Hematopoietic multipotent progenitor cell treated with erythropoietin and hydrocortisone succinate and interleukin-3 and kit ligand, for 15 days (in vitro differentiated cells): ENCODE measurements around the gene SLC25A3.
"Not testable (repeated sequence)": the region's sequence is repeated elsewhere in the genome, so short reads cannot be mapped to it uniquely, and the experiment has no call there.

ENCODE experiments used
- DNase-seq: peaks from one replicate; pipeline ENCODE4 v3.0.0-alpha.2; 2015; ENCODE audit warnings: low spot score

The SLC25A3 gene

GRCh38 chr12:98593351-98594049, at the start of gene SLC25A3:
SLC25A3 (plus strand) TSS chr12:98593686; CDS start chr12:98593979, 293 bp downstream.
- DNase-seq, result peak; percentile 97

DNA sequence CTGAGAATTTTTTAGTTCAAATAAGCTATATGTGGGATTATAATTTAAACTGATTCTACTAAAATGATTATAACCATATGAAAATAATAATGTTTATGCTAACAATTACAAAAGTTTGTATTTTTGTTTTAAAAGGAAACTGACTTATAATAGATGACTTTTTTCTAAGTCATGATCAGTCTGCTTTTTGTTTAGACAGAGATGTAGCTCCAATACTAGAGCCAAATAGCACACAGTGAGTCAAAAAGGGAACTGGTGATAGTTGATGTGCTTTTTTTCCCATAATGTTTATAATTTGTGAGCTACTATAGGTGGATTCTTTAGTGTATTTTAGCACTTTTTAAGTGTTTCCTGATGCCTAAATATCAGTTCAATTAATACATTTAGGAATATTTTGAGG, 49.8 kb upstream of the SLC25A3 start:
- DNase-seq, result no peak

DNA sequence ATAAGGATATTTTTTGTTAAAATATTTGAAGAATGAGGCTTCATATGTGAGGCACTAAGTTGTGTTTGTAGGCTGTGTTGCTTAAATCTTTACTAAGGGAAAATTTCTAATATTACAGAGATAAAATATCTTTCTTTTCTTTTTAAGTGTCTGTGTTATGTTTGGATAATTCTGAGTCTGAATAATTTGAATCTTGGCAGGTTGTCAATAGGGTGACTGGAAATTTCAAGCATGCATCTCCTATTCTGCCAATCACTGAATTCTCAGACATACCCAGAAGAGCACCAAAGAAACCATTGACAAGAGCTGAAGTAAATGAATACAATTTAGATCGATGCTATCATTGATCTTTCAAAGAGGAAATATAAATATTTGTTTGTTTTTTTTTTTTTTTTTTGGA, 48.7 kb upstream of the SLC25A3 start:
- no peak for DNase-seq

DNA sequence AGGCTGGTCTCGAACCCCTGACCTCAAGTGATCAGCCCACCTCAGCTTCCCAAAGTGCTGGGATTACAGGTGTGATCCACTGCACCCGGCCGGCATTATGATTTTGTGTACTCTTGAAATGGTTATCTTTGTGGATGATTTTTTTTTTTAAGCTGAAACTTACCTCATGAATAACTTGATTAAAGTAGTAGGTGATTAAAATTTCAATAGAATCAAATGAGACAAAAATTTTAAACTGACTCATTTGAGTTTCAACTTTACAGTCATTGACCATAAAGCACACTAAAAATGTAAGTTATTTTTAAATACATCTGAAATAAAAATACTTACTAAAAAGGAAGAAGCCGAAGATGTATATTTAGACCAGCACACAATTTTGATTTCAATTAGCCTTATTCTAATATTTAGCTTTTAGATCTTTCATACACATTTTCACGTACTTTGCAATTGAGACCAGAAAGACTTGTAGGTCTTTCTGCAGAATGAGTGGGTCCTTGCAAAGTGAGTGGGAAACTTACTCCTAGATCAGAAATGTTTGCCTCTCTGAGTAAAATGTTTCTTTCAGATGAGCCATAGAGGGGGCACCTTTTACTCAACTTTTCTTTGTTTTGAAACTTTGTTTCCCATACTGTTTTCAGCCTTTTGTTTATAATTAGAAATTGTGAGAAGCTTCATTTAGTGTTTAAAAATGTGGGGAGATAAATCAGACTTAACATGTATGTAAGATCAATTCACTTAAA, 43.9 kb upstream of the SLC25A3 start:
- no peak for DNase-seq

DNA sequence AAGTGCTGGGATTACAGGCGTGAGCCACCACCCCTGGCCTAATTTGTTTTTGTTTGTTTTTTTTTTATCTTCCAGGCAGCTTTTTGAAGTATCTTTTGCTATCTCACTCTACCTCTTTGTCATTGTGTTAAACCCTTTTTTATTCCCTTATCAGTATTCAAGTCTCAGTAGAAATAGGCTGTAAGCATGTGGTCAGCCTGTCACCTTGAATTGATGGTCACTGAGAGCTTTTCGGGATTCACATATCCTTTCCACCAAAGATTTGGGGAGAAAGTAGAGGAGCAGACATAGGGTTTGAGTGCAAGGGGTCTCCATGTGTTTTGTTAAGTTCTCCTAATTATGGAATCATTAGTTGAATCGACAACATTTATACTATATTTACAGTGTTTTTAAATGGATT, 41.7 kb upstream of the SLC25A3 start:
- DNase-seq, result no peak

GRCh38 chr12:98558097-98558496, 35.4 kb upstream of the SLC25A3 start:
- not testable (repeated sequence) for DNase-seq

DNA sequence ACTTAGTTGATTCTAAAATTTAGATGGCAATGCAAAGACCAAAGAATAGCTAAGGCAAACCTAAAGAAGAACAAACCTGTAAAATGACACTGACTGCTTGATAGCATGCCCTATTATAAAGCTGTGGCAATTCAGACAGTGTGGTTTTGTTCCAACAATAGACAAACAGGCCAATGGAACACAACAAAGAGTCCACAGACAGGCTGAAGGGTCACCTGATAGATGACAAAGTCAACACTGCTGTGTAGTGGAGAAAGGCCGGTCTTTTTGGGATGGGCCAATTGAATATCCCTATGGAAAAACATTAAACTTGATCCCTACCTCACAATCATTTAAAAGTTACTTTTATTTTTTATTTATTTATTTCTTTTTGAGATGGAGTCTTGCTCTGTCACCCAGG, 33.8 kb upstream of the SLC25A3 start:
- no peak for DNase-seq

GRCh38 chr12:98561846-98562245, 31.6 kb upstream of the SLC25A3 start:
- no peak for DNase-seq

GRCh38 chr12:98572010-98572409, 21.5 kb upstream of the SLC25A3 start:
- DNase-seq, result no peak

GRCh38 chr12:98574110-98574509, 19.4 kb upstream of the SLC25A3 start:
- no peak for DNase-seq

DNA sequence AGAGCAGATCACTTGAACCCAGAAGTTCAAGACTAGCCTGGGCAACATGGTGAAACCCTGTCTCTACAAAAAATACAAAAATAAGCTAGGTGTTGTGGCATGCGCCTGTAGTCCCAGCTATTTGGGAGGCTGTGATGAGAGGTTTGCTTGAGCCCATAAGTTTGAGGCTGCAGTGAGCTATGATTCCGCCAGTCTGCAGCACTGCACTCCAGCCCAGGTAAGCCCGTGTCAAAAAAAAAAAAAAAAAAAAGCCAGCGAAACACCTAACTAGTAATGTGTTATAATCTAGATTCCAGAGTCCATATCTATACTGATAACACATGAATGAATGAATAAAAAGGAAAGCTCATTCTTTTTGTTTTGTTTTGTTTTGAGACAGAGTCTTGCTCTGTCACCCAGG, 18.5 kb upstream of the SLC25A3 start:
- no peak for DNase-seq

DNA sequence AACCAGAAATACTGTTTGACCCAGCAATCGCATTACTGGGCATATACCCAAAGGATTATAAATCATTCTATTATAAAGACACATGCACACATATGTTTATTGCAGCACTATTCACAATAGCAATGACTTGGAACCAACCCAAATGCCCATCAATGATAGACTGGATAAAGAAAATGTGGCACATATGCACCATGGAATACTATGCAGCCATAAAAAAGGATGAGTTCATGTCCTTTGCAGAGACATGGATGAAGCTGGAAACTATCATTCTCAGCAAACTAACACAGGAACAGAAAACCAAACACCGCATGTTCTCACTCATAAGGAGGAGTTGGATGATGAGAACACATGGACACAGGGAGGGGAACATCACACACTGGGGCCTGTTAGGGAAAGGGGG, 16.7 kb upstream of the SLC25A3 start:
- not testable (repeated sequence) for DNase-seq

- DNase-seq, result no peak
Observed at GRCh38 chr12:98578392-98578791, 15.1 kb upstream of the SLC25A3 start.

- no peak for DNase-seq
Observed at GRCh38 chr12:98578821-98579220, 14.7 kb upstream of the SLC25A3 start.

DNA sequence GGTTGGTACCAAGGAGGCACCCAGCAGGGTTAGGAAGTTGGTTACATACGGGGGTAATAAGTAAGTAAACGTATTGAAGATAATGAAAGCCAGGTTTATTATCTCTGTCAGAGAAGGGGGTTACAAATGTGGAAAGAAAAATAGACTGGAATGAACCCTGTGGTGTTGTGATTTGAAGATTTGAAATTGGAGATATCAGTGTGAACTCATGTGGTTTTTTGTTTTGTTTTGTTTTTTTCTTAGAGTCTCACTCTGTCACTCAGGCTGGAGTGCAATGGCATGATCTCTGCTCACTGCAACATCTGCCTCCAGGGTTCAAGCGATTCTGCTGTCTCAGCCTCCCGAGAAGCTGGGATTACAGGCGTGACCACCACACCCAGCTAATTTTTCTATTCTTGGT, 14.1 kb upstream of the SLC25A3 start:
- no peak for DNase-seq

DNA sequence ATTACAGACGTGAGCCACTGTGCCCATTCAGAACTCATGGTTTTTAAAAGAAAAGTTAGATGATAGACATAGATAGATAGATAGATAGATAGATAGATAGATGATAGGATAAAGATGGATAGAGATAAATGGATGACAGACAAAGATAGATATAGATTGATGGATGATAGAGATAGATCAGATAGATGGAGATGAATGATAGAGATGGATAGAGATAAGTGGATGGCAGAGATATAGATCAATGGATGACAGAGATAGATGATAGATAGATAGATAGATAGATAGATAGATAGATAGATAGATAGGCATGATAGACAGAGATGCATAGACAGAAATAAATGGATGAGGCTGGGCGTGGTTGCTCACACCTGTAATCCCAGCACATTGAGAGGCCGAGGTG, 13.7 kb upstream of the SLC25A3 start:
- no peak for DNase-seq

DNA sequence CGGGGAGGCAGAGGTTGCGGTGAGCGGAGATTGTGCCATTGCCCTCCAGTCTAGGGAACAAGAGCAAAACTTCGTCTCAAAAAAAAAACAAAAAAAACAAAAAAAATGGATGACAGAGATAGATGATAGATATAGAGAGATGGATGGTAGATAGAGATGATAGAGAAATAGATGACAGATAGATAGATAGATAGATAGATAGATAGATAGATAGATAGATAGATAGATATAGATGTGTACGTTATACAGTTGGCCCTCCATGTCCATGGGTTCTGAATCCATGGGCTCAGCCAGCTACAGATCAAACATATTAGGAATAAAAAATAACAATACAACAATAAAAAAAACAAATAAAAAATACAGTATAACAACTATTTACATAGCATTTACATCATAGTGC, 12.8 kb upstream of the SLC25A3 start:
- DNase-seq, result no peak

- DNase-seq, result no peak
Observed at GRCh38 chr12:98581101-98581500, 12.4 kb upstream of the SLC25A3 start.

DNA sequence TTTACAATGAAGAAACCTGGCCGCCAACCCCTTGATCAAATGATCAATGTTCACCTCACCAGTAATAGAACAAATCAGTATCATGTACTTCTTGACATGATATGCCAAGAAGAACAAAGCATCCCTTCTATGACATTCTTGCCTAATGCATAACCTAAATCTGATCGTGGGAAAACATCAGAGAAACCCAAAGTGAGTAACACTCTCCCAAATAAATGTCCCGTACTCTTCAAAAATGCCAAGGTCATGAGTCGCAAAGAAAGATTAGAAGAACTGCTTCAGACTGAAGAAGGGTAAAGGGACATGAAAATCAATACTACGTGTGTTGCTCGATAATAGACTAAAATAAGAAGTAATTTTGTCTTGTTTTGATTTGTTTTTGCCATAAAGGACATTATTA, 11.4 kb upstream of the SLC25A3 start:
- no peak for DNase-seq

DNA sequence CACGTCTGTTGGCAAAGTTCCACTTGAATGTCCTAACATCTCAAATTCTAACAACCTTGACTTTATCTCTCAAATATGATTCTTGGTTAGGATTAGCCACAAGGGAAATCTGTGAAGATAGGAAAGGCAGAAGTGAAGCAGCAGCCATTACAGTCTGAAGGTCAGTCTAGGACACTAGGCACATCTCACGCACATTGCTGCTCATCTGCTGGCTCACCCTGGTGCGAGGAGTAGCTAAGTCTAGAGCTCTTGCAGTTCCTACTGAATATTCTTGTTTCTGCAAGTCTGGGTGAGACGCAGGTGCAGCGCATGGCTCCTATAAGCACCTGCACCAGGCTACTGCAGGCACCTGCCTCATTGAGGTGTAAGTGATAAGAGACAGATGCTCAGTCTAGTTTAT, 6.4 kb upstream of the SLC25A3 start:
- DNase-seq, result no peak

- no peak for DNase-seq
Observed at GRCh38 chr12:98591209-98591608, 2.3 kb upstream of the SLC25A3 start.

- DNase-seq, result no peak
Observed at GRCh38 chr12:98592825-98593322, 612 bp upstream of the SLC25A3 start.

DNA sequence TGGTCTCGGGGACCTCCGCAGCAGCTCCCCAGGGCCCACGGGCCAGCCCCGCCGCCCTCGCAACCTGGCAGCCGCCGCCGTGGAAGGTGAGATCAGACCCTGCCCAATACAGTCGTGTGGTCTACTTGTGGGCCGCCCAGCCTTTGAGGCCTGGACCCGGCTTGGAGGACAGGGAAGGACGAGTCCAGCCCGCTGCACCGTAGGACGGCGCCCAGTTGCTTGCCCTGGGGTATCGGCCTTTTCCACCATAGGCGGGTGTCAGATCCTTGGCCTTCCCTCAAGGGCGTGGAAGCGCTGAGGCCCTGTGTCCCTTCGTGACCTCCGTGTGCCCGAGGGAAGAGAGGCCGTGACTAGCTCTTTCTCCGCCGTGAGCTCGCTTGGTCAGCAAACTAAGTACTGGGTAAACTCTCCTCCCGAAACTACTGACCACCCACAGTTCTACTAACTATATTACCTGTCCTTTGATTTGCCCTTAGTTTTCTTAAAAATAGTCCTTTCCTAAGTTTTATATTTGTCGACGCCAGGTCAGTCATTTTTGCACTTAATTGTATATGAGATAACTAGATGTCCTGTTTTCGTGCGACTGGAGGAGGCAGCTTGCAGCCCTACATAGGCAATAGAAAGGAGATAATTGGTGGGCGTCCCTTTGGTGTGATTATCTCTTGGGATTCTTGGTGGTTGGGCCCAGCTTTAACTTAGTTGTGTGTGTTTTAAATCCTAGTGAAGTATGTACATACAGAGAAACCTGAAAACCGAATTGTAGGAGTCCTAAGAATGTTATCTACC, 757 bp downstream of the SLC25A3 start:
- peak; percentile 55 for DNase-seq
